GM18519 (cell line): ENCODE data around the gene DIDO1.

Source experiments
- ATAC-seq: cut with Tn5 transposase; IDR thresholded peaks from one replicate; pipeline ENCODE4 v1.9.1; 2021; ENCODE audit warnings: mild to moderate bottlenecking, moderate library complexity; ENCODE audit not compliant: unreplicated experiment, low FRiP score

Gene DIDO1

DNA sequence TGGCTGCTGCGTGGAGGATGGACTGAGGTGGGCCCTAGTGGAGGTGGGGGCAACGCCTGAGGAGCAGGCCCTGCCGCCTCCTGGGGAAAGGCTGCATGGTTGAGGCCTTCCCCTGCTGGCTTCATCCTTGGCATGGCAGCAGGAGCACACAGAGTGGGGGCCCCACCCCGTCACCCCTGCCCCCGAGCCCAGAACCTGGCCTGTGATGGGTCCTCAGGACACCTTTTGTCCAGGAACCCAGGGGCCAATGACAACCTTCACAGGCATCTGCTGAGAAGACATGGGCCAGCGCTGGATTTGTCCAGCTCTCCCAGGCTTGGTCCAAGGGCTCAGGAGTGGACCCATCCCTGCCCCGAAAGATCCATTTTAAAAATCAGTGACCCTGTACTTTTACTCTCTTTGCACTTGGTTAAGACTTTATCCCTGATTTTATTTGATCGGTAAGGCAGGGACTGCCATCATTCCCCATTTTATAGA, 25.6 kb upstream of the DIDO1 start:
- no peak for ATAC-seq

DNA sequence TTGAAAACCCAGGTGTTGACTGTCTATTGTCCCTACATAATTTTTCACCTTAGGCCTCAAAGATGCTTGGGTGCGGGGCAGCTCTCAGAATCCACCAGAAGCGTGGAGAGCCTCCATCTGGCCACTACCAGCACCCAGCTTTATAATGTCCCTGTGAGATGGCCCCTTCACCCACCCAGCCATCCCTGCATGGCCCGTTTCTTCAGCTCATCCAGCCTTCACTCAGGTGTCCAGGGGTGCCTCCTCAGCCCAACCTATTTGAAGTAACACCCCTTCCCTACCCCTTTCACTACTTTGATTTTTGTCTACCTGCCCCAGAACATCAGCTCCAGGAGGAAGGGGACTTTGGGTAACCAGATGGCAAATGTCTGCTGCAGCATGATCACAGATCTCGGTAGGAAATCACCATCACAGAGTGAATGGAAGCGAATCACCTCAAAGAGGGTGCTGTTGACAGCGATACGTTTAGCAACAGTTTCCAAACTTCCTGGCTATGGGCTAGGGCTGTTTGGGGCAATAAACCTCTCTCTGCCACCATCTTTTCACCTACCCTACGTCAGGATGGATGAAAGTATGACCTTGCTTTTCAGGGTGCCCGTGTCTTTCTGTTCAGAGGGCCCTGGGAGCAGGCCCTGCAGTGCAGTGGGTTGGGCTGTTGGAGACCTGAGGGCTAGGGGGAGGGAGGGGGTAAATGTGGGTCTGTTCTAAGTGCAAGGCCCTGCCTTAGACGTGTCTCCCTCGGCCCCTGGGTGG, 25.0 kb upstream of the DIDO1 start:
- no peak for ATAC-seq

DNA sequence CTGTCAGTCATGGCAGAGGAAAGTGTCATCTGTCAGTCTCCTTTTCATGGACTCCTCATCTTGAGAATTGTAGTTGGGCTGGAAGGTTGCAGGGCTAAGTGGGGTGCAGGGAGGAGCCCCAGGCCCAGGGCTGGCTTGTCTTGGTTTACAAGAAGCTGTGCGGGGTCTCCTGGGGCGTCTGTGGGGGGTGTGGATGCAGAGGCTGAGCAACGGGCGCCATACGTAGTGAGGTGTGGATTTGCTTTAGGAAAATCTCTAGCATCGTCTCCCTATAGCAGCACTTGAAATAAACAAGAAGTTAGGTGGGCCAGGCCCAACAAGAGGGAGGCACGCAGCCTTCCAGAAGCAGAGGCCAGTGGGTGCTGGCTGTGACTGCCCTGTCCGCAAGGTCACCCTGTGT, 24.4 kb upstream of the DIDO1 start:
- ATAC-seq: no peak

DNA sequence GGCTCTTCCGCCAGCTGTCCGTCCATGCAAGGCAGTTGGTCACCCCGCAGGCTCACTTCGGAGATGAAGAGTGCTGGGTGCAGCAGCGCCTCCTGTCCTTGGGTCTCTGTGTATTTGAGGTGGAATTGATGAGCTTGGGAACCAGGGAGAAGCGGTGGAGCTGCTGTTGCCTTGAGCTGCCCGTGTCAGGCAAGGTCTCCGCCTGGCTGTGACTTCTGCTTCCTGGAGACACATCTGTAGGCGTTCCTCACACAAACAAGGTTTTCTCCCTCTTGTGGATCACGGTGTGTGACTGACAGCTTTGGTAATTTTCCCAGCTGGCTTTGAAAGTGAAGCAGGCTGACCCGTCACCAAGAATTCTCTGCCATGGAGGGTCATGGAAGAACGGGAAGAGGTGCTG, 23.7 kb upstream of the DIDO1 start:
- ATAC-seq: no peak

DNA sequence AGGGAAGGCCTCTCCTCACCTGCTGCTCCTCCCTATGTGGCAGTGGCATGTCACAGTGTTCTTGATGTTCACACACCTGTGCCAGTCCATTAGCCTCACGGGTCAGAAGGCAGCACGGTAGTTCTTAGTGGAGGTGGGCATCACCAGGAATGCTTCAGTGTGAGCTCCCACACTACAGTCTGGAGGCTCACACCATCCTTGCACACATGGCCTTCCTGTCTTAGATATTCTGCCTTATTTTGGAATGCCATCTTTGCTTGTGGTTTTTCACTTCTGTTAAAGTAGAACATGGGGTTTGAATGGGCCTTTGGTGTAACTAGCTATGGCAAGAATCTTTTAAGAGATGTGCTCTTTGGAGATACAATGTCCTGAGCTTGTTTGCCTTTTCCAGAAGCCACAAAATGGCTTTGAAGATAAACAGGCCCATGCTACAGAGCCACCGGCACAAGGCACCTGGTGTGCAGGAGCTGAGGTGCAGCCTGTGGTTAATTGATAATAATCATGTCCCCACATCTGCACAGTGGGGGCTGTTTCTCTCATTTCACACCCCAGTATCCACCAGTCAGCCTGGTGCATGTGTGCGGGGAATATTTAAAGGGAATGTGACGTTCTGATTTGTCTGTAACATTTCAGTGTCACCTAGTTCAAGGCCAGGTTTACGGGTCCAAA, 23.0 kb upstream of the DIDO1 start:
- no peak for ATAC-seq

DNA sequence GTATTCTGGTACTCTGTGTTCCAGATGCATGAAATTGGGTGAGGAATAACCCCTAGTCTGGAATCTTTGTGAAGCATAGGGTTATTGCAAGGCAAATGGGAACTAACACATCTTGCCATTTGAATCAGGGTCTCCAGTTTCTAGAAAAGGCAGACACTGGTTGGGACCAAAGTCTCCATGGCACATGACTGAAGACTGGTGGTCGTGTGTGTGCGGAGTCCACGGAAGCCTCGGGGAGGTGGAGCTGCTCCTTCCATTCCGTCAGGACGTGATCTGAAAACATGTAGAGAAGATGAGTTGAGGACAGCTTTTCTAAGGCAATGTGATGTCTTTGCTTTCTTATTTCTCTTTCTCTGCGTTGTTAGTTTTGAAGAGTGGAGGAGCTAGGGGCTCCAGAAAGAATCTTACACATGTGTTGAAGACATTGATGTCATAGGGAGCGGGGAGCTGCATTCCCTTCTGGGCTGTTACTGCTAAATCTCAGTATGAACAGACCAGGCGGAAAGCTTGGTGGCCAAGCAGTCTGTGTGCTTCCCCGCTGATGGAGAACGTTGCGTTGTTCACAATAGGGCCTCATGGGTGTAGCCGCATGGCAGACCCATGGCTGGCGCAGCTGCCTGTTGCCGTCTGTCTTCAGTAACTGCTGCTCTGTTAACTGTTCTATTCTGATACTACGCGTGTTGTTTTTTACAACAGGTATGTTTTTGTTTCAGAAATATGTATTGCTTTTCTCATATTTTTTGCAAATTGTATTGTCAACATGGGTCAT, 21.4 kb upstream of the DIDO1 start:
- ATAC-seq: no peak

DNA sequence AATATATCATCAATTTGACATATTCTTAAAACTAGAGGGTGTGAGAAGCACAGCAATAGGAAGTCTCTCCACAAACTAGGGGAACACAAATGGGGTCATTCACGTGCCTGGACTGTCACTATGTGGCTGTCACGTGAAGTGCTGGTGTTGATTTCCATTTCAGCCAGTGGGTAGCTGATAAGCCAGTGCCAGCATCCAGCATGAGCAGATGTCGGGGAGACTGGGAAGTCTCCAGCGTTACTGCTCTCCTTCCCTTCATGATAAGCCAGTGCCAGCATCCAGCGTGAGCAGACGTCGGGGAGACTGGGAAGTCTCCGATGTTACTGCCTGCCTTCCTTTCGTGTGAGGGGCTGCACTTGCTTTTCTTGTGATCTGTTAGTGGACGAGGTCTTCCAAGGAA, 20.6 kb upstream of the DIDO1 start:
- ATAC-seq: no peak

DNA sequence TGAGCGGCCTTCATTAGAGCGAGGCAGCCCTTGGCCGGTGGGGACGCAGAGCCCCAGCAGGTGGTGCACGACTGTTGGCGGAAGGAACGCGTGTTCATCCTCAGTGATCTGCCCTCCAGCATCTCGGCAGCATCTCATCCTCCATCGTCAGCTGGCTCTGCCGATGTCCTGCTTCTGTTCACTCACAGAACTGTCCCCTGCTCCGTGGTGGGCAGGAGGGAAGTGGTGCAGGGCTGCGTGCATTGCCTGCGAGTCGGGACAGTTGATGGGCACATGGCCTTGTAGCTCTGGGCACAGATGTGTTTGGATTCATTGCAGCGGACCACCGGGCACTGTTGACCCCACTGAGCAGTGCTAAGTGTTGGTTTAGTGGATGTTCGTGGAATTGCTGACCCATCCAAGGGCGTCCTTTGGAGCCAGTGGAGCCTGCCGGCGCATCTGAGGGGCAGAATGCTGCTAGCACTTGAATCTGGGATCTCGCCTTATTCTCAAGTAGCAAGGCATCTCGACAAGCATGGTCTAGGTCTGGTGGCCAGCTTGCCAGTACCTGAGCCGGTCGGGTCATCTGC, 19.6 kb upstream of the DIDO1 start:
- no peak for ATAC-seq

DNA sequence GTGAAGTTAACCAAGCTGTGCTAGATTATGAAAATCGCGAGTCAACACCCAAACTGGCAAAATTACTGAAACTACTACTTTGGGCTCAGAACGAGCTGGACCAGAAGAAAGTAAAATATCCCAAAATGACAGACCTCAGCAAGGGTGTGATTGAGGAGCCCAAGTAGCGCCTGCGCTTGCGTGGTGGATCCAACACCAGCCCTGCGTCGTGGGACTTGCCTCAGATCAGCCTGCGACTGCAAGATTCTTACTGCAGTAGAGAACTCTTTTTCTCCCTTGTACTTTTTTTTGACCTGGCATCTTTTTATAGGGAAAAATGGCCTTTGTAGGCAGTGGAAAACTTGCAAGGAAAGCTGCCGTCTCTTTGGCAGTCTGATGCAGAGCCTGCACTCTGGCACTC, 18.4 kb upstream of the DIDO1 start:
- no peak for ATAC-seq

DNA sequence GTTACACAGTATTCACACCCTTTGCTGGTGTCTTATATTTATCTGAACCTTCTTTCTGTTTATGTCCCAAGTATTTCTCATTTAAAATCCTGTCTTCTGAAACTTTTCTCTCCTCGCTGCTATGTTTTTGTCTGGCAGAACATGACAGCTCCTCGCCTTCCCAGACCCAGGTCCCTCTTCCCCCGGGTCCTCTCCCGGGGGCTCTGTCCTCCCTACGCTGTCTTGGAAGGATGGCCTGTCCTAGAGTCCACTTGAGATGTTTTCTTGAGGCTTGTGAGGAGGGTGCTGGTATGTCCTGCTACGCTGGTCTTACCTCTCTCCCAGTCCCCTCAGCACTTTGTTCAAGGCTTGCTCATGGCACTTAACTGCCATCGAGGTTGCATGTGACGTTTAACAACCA, 17.9 kb upstream of the DIDO1 start:
- ATAC-seq: no peak

DNA sequence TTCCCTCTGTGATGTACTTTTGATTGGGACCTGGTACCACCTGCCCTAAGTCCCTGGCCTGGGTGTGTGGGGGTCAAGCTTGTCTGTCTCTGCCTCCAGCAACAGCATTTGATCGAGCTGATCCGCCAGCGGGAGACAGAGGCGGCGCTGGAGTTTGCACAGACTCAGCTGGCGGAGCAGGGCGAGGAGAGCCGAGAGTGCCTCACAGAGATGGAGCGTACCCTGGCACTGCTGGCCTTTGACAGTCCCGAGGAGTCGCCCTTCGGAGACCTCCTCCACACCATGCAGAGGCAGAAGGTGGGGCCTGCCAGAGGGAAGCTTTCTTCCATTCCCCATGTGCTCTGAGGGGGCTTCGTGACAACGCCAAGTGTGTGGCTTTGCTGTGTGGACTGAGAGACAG, 17.1 kb upstream of the DIDO1 start:
- no peak for ATAC-seq

DNA sequence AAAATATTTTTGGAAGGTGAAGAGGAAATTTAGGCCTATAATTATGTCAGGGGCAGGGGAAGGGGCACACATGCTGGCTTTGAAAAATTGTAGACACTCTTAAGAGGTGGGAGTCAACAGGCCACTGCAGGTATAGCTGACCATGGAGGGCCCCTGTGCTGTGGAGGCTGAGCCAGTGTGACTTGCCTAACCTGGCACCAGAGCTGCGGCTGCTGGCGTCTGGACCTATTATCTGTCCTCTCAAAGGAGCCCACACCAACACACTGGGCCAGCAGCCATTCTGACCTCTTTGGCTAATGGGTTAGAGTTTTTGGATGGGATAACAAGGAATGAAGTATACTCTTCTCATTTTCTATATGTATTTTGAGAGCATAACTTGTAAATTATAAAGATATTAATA, 16.2 kb upstream of the DIDO1 start:
- ATAC-seq: no peak

DNA sequence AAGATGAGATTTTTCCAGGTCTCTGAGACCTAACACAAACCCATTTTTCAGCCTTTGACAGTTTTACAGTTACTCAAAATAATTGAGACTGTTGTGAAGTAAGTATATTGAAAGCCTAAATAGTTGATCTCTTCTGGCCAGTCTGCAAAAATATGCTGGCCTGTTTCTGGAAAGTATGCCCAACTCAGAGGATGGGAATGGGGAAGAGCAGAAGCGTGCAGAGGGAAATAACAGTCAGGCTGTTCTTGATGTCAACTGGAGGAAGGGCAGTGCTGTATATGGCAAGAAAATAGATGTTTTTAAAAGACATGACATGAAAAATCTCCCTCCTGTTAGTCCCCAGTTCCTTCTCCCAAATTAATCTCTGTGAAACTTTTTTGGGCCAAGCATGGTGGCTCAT, 15.5 kb upstream of the DIDO1 start:
- ATAC-seq: no peak

DNA sequence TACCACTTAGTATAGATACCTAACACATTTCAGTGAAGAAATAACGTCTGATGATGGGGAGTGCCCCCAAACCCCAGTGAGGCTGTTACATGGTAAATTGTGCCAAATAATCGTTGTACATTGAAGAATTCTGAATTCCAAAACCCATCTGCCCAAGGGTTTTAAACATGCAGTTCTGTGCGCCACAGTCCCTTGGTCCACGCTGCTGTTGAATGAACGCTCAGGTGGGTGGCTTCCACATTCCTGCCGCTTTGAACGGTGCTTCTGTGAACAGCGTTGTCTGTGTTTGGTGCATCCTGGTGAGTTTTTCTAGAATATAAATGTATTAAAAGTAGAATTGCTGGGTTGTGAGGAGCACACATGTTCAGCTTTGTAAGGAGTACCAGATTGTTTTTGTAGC, 14.6 kb upstream of the DIDO1 start:
- ATAC-seq: no peak

DNA sequence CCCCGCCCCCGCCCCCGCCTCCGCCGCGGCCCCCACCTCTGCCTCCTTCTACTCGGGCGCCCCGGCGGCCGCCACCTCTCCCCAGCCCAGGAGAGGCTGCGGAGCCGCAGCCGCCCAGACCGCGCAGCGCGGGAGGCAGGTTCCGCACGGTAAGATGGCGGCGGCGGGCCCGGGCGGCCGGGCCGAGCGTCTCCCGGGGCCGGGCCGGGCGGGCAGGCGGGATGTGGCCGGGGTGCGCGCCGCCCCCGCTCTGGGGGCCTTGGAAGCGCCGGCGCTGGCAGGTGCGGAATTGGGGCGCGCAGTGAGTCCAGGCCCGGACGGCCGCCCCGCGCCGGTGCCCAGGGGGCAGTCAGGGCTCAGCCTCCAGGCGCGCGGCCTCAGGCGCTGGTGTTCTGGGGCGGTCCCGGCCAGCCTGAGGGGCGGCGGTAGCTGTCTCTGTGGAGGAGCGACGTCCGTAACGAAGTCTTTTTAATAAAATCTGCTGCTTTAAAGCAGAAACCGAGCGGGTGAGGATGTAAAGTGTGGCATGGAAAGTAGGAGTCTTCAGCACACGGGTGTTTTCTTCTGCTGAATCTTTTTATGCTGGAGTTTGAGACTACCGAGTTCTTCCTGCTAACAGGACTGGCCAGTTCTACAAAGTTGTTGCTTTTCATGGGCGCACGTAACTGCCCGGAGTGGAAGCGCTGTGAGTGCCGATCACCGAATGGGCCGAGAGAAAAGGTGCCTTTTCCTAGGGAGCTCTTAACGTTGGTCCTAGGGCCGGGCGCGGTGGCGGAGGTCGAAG, 12.0 kb upstream of the DIDO1 start, which contains the start of gene GID8:
Gene GID8, plus strand, starts transcription at position 43 of the 784 bp plus-strand sequence. CDS start 3,356 bp downstream, outside the sequence.
- ATAC-seq: peak; percentile 34

DNA sequence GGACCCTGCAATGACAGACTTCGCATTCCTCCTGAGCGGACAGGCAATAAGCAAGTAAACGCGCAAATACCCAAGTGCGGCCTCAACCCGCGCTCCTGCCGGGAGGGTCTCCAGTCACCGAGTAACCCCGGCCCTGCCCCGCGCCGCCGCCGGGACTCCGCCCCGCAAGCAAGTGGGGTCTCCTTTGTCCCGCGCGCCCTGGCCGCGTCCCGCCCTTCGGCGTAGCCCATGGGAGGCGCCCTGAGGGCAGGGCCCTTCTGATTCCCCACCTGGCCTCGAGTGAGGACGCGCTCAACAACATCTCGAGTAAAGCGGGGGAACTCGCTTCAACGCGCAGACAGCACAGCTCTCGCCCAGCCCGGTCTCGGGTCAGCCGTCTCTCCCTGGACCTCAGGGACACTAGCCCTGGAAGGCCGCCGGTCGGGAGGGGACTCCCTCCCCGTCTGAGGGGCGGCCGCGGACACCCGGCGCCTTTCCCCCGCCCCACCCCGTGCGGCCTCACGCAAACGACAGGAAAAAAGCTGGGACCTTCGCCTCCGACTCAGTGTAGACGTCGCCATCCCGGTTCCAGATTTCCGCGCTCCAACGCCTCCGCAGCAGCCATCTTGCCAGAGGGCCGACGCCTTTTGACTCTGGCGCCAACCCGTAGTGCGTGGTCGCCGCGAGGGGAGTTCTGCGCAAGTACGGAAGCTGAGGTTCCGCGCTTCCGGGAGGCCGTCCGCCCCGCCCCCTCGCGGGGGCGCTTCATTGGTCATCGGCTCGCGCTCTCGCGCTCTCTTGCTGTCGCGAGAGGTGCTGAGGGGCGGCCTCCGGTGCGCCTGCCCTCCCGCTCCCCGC, 11.2 kb upstream of the DIDO1 start:
- peak; percentile 66 for ATAC-seq

DNA sequence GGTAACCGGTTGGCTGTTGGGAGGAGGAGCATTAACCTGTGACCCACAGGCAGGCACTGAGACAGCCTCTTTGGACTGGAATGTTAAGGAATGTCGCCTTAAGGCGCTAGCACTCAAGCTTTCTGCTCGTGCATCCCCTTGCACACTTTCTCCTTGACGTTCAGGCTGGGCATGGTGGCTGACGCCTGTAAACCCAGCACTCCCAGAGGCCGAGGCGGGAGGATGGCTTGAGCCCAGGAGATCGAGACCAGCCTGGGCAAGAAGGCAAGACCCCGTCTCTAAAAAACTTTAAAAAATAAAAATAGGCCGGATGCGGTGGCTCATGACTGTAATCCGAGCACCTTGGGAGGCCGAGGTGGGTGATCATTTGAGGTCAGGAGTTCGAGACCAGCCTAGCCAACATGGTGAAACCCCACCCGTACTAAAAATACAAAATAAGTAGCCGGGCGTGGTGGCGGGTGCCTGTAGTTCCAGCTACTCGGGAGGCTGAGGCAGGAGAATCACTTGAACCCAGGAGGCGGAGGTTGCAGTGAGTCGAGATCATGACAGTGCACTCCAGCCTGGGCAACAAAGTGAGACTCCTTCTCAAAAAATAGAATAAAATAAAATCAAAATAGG, 9.8 kb upstream of the DIDO1 start:
- no peak for ATAC-seq

DNA sequence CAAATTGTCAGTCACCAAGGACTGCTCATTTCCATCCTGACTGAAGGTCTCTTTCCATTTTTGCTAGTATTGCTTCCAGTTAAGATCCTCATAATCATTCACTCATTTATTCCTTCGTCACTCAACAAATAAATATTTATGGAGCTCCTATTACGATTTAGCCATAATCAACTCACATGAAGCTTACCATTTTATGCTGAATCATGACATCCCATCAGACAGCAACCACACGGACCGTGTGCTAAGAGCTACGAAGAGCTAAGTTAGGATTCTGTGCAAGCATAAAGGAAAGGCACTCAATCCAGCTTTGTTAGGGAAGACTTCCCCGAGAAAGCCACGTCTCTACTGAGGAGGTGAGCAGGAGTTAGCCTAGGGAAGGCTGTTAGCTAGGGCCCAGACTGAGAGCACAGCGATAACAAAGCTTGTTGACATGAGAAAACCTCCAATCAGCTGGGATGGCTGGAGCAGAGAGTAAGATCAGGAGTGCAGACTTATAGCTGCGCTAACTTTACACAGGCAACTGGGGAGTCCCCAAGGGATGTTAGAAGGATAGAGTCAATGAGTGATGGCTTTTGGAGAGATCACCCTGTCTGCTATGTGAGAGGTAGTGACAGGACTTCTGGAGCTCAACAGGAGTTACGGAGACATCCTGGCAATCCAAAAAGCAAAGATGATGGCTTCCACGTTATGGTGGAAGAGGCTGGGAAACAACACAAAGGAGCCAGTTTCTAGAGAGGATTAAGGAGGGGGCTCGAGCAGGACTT, 9.1 kb upstream of the DIDO1 start:
- no peak for ATAC-seq
